ENCODE results near the gene ANO7. TPM values are rescaled to one million over a fixed set of nuclear protein-coding genes. Genes with fewer than 3 reads are reported as not detected.

Gene ANO7
- polyA plus RNA-seq (2012; ENCODE audit: insufficient read depth, insufficient read length, low read depth), result 2.3 TPM

GRCh38 chr2:241188361-241189092 lies at the start of gene ANO7:
TSS of gene ANO7 (plus strand) at chr2:241188677. CDS start at chr2:241190064, 1,387 bp downstream.
- Histone ChIP-seq H3K4me1 (no peaks in the 10 kb centered on the region), H3K27me3 (no peaks in the 10 kb centered on the region), H3K9me3 (no peaks in the 10 kb centered on the region), H3K4me3 (ENCODE audit: low read depth, low read length) (no peak within 1 kb of the TSS), H3K36me3 (no peaks in the 10 kb centered on the region)
- no peak for DNase-seq
- TF ChIP-seq CTCF (IDR thresholded peaks at IDR 0.05; ENCODE audit: low read depth, low read length), result no peak

- H3K9me3 ChIP-seq, result no peaks in the 10 kb centered on the region
- no peak for TF ChIP-seq CTCF (IDR thresholded peaks at IDR 0.05; ENCODE audit: low read depth, low read length)
- no peak for DNase-seq
- H3K4me3 ChIP-seq (ENCODE audit: low read depth, low read length), result no peak overlapping the region
- peaks cover 13% of the 10 kb centered on the region for H3K36me3 ChIP-seq
- H3K27me3 ChIP-seq, result no peaks in the 10 kb centered on the region
- H3K4me1 ChIP-seq, result no peaks in the 10 kb centered on the region
Observed at GRCh38 chr2:241139531-241140444, 48.7 kb upstream of the ANO7 start.

GRCh38 chr2:241140445-241140840 lies 48.0 kb upstream of the ANO7 start:
- H3K27me3 ChIP-seq, result no peaks in the 10 kb centered on the region
- DNase-seq, result no peak
- H3K9me3 ChIP-seq, result no peaks in the 10 kb centered on the region
- H3K4me3 ChIP-seq (ENCODE audit: low read depth, low read length), result no peak overlapping the region
- H3K36me3 ChIP-seq, result peaks cover 13% of the 10 kb centered on the region
- no peak for TF ChIP-seq CTCF (IDR thresholded peaks at IDR 0.05; ENCODE audit: low read depth, low read length)
- no peaks in the 10 kb centered on the region for H3K4me1 ChIP-seq

- H3K36me3 ChIP-seq, result peaks cover 13% of the 10 kb centered on the region
- no peaks in the 10 kb centered on the region for H3K9me3 ChIP-seq
- DNase-seq, result no peak
- no peaks in the 10 kb centered on the region for H3K4me1 ChIP-seq
- H3K27me3 ChIP-seq, result no peaks in the 10 kb centered on the region
- no peak overlapping the region for H3K4me3 ChIP-seq (ENCODE audit: low read depth, low read length)
- no peak for TF ChIP-seq CTCF (IDR thresholded peaks at IDR 0.05; ENCODE audit: low read depth, low read length)
Observed at GRCh38 chr2:241141214-241141770, 47.2 kb upstream of the ANO7 start.

- Histone ChIP-seq H3K36me3 (peaks cover 9% of the 10 kb centered on the region), H3K27me3 (no peaks in the 10 kb centered on the region), H3K4me1 (no peaks in the 10 kb centered on the region), H3K9me3 (no peaks in the 10 kb centered on the region), H3K4me3 (ENCODE audit: low read depth, low read length) (no peak overlapping the region)
- no peak for DNase-seq
- TF ChIP-seq CTCF (IDR thresholded peaks at IDR 0.05; ENCODE audit: low read depth, low read length), result no peak
Observed at GRCh38 chr2:241142063-241142462, 46.4 kb upstream of the ANO7 start.

Measured in BE2C (cell line).